NCI-H1417 treated with DMSO at 0.1 percent for 48 hours (cell line): ENCODE results near the gene ROPN1.
"Not testable (repeated sequence)": the region's sequence is repeated elsewhere in the genome, so short reads cannot be mapped to it uniquely, and the experiment has no call there.

Experiments
- DNase-seq: peaks from one replicate; lab custom pipeline; 2025; lab: John Stamatoyannopoulos, UW

ROPN1 gene

GRCh38 chr3:123991730-123992588, at the start of gene ROPN1:
TSS of gene ROPN1 (minus strand) at chr3:123992124. CDS start at chr3:123980481, 11,643 bp downstream.
- DNase-seq: not testable (repeated sequence)

DNA sequence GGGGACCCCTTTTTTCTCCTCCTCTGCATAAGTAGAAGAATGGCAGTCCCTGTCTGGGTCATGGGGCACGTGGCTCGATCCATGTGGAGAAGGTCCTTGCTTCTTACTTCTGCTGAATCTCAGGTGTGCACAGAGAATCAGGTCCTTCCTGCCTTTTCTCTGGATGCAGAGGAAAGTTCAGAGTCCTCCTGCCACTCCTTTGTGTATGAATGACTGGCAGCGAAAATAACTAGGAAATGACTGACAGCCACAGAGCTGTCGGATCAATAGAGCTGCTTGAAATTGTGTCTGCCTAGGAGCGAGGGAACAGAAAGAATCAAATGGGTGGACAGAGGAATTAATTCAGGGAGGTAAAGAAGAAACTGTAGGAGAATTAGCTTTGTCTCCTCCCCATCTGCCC, 49.6 kb upstream of the ROPN1 start:
- DNase-seq: no peak

DNA sequence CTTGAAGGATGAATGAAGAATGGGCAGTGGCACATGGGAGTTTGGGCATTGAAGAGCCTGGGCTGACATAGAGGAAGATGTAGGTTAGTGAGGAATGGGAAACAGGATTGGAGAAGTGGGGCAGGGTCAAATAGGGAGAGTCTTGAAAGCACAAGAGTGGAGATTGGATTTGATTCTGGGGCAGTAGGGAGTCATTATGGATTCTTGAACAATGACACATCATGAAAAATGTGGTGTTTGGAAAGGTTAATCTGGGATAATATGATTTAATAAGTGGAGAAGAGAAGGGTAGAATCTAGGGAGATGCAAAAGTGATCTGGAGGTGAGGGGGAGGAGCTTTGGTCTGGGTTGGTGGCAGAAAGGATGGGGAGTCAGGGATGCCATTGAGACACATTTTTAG, 45.4 kb upstream of the ROPN1 start:
- DNase-seq: no peak

- DNase-seq: not testable (repeated sequence)
Measured at GRCh38 chr3:124036214-124036613, 44.3 kb upstream of the ROPN1 start.

DNA sequence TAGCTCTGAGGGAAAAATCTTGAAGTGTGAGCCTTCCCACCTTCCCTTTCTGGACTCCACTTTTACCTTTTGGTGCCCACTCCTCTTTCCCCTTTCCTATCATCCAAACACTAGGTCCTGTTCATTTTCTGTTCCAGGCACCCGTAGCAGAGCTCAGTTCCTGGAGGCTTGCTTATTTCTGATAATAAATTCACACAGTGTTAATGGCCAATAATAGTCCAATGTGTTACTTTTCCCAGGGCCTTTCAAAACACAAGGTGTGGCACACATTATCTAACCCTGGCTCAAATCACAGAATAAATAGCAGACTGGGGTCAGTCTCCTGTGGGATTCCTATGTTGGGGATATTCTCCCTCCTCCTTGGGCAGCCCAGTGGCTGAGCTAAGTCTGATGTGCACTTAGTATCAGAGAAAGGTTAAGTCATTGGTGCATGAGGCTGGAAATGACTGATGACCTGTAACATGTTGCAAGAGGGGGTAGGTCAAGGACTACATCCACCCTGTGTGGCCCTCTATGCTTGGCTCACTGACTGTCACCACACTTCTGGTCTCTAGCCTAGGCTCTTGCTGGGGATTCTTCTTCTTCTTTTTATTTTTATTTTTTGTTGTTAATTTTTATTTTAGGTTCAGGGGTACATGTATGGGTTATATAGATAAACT, 43.7 kb upstream of the ROPN1 start:
- DNase-seq: no peak

- DNase-seq: no peak
Measured at GRCh38 chr3:124034844-124035152, 42.9 kb upstream of the ROPN1 start.

DNA sequence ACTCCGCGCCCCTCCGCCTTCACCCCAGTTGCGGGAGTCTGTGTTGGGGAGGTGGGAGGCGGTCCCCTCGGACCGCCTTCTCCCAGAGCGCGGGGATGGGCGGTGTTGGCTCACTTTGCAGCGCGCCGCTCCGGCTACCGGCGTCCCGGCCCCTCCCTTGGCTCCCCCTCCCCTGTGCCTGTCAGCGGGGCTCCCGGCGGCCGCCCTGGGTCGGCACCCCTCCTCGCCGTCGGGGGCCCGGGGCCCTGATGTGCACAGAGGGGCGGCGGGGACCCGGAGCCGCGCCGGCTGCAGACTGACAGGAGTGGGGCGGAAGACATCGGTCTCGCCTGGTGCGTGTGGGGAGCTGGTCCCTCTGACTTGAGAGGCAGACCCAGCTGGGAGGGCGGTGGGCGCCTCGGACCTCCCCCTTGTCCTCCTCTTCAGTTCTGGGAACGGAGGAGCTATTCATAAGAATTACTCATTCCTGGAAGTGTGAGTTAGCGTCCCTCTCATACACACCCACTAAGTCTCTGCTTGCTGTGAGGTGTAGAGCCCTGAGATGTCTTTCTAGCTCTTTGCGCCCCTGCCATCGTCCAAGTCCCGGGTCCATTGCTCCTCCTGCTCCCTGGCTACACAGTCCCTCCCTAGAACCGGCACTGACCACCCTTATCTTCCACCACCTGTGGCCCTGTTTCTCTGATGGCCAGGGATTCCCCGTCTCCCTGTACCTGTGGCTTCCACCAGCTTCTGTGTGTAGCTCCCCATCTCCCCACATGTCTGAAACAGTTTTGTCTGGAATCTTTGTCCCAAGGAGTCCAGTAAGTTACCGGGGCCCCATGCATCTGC, 42.3 kb upstream of the ROPN1 start:
- no peak for DNase-seq

- no peak for DNase-seq
Measured at GRCh38 chr3:124033360-124034015, 41.6 kb upstream of the ROPN1 start, which contains the start of gene KALRN. TSS of gene KALRN (plus strand) at chr3:124033369.

DNA sequence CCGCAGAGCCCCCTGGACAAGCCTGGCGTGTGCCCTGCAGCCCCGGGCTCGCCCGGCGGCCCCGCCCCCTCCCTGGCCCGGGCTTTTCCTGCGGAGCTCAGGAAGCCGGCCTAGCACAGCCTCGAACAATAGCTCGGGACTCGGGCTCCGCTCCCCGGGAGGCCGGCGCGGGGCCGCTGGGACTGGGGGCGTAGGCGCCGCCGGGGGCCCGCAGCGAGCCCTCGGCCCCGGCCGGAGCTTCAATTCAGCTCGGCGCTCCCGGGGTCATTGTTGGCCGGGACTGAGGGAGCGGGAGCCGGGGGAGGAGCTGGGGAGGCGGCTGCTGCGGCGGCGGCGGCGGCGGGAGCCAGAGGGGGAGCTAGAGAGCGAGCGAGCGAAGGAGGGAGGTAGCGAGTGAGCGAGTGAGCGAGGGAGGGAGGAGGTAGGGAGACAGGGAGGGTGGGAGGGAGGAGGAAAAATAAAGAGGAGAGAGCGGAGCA, 41.0 kb upstream of the ROPN1 start:
- DNase-seq: peak; percentile 73

DNA sequence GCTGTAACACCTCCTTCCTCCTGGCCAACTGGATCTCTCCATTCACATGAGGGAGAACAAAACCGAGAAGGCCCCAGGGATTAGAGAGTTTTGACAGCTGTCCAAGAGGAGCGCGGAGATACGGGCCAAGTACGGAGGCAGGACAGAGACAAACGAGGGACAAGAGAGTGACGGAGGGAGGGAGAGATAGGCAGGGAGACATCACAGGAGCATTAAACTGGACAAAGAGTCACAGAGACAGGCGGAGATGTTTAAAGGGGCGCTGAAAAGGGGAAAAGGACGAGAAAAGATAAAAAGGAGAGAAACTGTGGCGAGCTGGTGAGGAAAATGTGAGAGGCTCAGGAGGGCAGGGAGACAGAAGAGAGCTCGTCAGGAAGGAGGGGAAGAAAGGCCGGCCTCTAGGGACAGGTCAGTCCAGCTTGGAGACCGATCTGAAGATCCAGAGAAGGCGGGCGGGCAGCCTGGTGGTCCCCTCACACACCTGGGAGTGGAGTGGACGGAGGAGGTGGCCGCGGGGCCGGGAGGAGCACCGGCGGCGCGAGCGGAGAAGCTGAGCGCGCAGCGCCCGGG, 40.5 kb upstream of the ROPN1 start:
- peak; percentile 20 for DNase-seq

GRCh38 chr3:124026516-124026915, 34.6 kb upstream of the ROPN1 start:
- DNase-seq: no peak

GRCh38 chr3:124023531-124023930, 31.6 kb upstream of the ROPN1 start:
- DNase-seq: not testable (repeated sequence)

- DNase-seq: no peak
Measured at GRCh38 chr3:124019291-124019690, 27.4 kb upstream of the ROPN1 start.

DNA sequence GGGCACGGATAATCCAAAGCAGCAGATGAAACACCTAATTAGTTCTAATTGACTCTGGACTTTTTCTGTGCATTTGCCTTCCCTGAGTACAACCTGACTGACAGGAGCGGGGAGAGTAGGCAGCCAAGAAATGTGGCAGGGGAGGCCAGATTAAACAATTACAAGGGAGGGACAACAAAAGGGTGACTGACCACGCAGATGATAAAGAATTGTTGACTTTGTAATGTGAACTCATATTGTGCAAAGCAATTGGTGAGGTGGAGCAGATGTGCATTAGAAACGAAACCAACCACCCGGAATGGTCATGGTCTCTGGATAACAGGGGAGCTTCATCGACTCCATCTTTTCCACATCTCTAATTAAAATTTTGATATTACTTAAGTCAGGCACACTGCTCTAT, 25.6 kb upstream of the ROPN1 start:
- DNase-seq: not testable (repeated sequence)

GRCh38 chr3:124016483-124016882, 24.6 kb upstream of the ROPN1 start:
- DNase-seq: peak; percentile 38

- no peak for DNase-seq
Measured at GRCh38 chr3:124014366-124014942, 22.5 kb upstream of the ROPN1 start.

GRCh38 chr3:124008321-124008720, 16.4 kb upstream of the ROPN1 start:
- DNase-seq: not testable (repeated sequence)

- no peak for DNase-seq
Measured at GRCh38 chr3:124007186-124007585, 15.3 kb upstream of the ROPN1 start.

DNA sequence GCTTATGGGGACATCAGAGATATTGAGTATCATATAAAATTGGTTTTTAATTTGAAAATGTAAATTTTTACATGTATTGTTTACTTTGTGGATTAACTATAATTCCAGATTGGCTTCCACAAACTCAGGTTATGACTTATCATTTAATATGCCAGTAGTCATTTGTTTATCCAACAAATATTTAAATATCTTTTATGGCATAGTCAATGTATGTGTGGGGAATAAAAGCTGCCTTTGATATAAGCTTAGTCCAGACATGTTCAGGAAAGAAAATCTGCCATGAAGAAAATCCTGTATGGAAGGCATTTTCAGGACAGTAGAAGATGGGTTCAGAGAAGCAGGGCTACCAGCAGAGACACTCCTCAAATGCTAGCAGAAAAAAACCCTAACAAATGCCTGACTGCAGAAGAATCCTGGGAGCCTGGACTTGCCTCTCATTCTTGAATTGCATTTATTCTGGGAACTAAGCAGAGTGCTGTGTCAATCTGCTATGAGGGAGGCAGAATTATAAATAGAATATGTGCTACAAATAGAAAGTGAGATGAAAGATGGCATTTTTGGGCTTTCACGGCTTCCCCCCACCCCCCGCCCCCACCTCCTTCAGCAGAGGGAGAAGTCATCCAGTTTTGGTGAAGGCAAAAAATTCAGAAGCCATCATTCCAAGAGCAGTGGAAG, 10.6 kb upstream of the ROPN1 start:
- not testable (repeated sequence) for DNase-seq

GRCh38 chr3:124001366-124001765, 9.4 kb upstream of the ROPN1 start:
- not testable (repeated sequence) for DNase-seq

DNA sequence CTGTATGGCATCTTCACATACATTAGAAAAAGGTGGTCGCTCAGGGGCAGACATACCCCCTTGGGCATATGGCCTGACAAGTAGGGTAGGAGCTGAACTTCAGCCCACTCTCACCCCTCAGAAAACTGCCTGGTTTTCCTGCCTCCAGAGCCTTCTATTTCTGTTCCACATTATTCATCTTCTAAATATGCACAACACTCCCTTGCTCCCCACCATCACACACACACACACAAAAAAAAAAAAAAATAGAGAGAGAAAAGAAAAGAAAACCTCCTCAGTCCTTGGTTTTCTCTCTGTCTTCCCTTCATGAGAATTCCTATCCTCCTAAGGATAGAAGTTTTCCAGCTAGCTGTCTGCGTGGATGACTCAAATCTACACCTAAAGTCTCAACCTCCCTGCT, 5.6 kb upstream of the ROPN1 start:
- DNase-seq: no peak
